ENCODE data around the gene TSHZ2. TPM values are rescaled to one million over a fixed set of nuclear protein-coding genes. Genes with fewer than 3 reads are reported as not detected.

The TSHZ2 gene
- total RNA-seq, 1 donor from 2014 or later = 0.06 TPM

- TF ChIP-seq, protein P1, sequence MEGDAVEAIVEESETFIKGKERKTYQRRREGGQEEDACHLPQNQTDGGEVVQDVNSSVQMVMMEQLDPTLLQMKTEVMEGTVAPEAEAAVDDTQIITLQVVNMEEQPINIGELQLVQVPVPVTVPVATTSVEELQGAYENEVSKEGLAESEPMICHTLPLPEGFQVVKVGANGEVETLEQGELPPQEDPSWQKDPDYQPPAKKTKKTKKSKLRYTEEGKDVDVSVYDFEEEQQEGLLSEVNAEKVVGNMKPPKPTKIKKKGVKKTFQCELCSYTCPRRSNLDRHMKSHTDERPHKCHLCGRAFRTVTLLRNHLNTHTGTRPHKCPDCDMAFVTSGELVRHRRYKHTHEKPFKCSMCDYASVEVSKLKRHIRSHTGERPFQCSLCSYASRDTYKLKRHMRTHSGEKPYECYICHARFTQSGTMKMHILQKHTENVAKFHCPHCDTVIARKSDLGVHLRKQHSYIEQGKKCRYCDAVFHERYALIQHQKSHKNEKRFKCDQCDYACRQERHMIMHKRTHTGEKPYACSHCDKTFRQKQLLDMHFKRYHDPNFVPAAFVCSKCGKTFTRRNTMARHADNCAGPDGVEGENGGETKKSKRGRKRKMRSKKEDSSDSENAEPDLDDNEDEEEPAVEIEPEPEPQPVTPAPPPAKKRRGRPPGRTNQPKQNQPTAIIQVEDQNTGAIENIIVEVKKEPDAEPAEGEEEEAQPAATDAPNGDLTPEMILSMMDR (conservative IDR thresholded peaks at IDR 0.05; ENCODE audit: low read depth, low read length) = no peak
- no peak overlapping the region for H3K4me3 ChIP-seq (ENCODE audit: low read depth, low read length)
- no peak for DNase-seq (ENCODE audit: low read depth)
Measured at GRCh38 chr20:53346335-53346648, 374.1 kb downstream of the TSHZ2 start.

- TF ChIP-seq, protein P1 (conservative IDR thresholded peaks at IDR 0.05; ENCODE audit: low read depth, low read length) = no peak
- no peak overlapping the region for H3K4me3 ChIP-seq (ENCODE audit: low read depth, low read length)
- DNase-seq (ENCODE audit: low read depth) = no peak
Measured at GRCh38 chr20:53349730-53350129, 377.6 kb downstream of the TSHZ2 start.

- H3K4me3 ChIP-seq (ENCODE audit: low read depth, low read length) = no peak overlapping the region
- TF ChIP-seq, protein P1 (conservative IDR thresholded peaks at IDR 0.05; ENCODE audit: low read depth, low read length) = no peak
- DNase-seq (ENCODE audit: low read depth) = no peak
Measured at GRCh38 chr20:53352727-53353440, 380.7 kb downstream of the TSHZ2 start.

GRCh38 chr20:53354314-53354713, 382.2 kb downstream of the TSHZ2 start:
- DNase-seq (ENCODE audit: low read depth) = no peak
- H3K4me3 ChIP-seq (ENCODE audit: low read depth, low read length) = no peak overlapping the region
- TF ChIP-seq, protein P1 (conservative IDR thresholded peaks at IDR 0.05; ENCODE audit: low read depth, low read length) = no peak

DNA sequence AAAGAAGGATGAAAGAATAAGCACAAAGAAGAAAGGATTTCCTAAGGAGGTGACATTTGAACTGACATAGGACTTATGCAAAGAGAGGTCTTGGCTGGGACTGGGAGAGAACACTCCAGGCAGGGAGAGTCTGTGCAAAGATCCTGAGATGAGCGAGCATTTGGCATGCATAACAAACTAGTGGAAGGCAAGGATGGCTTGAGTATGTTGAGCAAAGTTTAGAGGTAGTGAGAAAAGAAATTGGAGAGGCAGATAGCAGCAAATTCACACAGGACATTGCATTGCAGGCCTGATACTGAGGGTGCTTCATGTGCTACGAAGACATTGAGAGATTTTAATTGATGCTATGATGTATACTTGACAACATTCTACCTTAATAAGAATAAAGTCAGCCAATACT, 383.6 kb downstream of the TSHZ2 start:
- DNase-seq (ENCODE audit: low read depth) = no peak
- TF ChIP-seq, protein P1 (conservative IDR thresholded peaks at IDR 0.05; ENCODE audit: low read depth, low read length) = no peak
- H3K4me3 ChIP-seq (ENCODE audit: low read depth, low read length) = no peak overlapping the region

DNA sequence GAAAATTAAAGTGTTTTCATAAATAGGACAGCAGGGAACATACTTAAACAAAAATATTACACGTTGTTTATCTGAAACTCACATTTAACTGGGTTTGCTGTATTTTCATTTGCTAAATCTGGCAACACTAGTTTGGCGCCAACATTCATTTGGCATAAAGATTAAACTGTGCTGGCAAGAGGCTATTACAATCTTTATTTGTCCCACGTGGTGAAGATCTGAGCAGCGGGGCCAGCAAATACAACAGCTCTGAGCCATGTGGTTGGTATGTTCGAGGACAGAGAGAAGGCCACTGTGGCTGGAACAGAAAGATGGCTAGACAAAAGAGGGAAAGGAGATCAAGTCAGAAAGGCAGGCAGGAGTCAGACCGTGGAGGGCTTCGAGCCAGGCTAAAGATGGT, 387.3 kb downstream of the TSHZ2 start:
- DNase-seq (ENCODE audit: low read depth) = no peak
- TF ChIP-seq, protein P1 (conservative IDR thresholded peaks at IDR 0.05; ENCODE audit: low read depth, low read length) = no peak
- no peak overlapping the region for H3K4me3 ChIP-seq (ENCODE audit: low read depth, low read length)

DNA sequence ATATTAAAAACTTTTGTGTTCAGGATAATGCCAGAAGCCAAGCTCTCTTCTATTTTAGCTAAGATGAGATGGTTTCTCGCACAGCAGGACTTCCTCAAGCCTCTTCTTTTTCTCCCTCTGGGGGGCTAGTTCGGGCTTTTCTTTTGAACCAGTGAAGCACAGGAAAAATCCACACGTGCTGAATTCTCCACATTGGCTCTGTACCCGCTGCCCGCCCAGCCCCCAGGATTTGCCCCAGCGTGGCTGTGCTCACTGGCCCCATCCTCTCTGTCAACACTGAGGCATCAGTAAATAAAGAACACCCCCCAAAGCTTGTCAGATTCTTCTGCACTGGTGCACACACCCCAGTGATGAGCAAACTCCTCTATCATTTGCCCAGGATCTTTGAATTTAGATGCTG, 388.7 kb downstream of the TSHZ2 start:
- DNase-seq (ENCODE audit: low read depth) = no peak
- no peak overlapping the region for H3K4me3 ChIP-seq (ENCODE audit: low read depth, low read length)
- TF ChIP-seq, protein P1 (conservative IDR thresholded peaks at IDR 0.05; ENCODE audit: low read depth, low read length) = no peak
